Measurements from ENCODE around the gene NAT10. TPM values are rescaled to one million over a fixed set of nuclear protein-coding genes. Genes with fewer than 3 reads are reported as not detected.

Gene NAT10
- polyA plus RNA-seq, 1 experiment: 35.0 TPM

GRCh38 chr11:34072832-34073231 lies 32.6 kb upstream of the NAT10 start:
- no peaks in the 10 kb centered on the region for H3K27me3 ChIP-seq (ENCODE audit: control insufficient read depth, insufficient read depth, low read length)
- no peak for TF ChIP-seq CTCF (IDR thresholded peaks at IDR 0.05; ENCODE audit: insufficient read depth, low read depth, low read length)
- POLR2A ChIA-PET: no interaction called here
- no peak overlapping the region for H3K4me3 ChIP-seq (ENCODE audit: low read depth, low read length)
- CTCF ChIA-PET: no interaction called here
- peaks cover 4% of the 10 kb centered on the region for H3K36me3 ChIP-seq (ENCODE audit: control insufficient read depth, insufficient read depth, low read length)
- no peak for DNase-seq (ENCODE audit: low read depth)

GRCh38 chr11:34074391-34074790 lies 31.0 kb upstream of the NAT10 start:
- no peak for TF ChIP-seq CTCF (IDR thresholded peaks at IDR 0.05; ENCODE audit: insufficient read depth, low read depth, low read length)
- CTCF ChIA-PET: interaction anchor here (0.7 kb wide), 2 partner anchors 18 to 31 kb away, joined by 3 read pairs; partner anchors contain the start of gene NAT10
- no peak for DNase-seq (ENCODE audit: low read depth)
- peaks cover 7% of the 10 kb centered on the region for H3K36me3 ChIP-seq (ENCODE audit: control insufficient read depth, insufficient read depth, low read length)
- no peak overlapping the region for H3K4me3 ChIP-seq (ENCODE audit: low read depth, low read length)
- no peaks in the 10 kb centered on the region for H3K27me3 ChIP-seq (ENCODE audit: control insufficient read depth, insufficient read depth, low read length)
- POLR2A ChIA-PET: no interaction called here

GRCh38 chr11:34075178-34075820 lies 30.1 kb upstream of the NAT10 start:
- Histone ChIP-seq H3K36me3 (ENCODE audit: control insufficient read depth, insufficient read depth, low read length) (peaks cover 8% of the 10 kb centered on the region), H3K27me3 (ENCODE audit: control insufficient read depth, insufficient read depth, low read length) (no peaks in the 10 kb centered on the region), H3K4me3 (ENCODE audit: low read depth, low read length) (no peak overlapping the region)
- CTCF ChIA-PET: interaction anchor here (1.0 to 1.6 kb wide), 3 partner anchors 79 to 86 kb away, joined by 3 to 5 read pairs (median 3); no protein-coding TSS in a partner anchor
- POLR2A ChIA-PET: no interaction called here
- DNase-seq (ENCODE audit: low read depth): peak; percentile 42
- TF ChIP-seq CTCF (IDR thresholded peaks at IDR 0.05; ENCODE audit: insufficient read depth, low read depth, low read length): no peak

- CTCF ChIA-PET: no interaction called here
These were observed 24.8 kb upstream of the NAT10 start for GRCh38 chr11:34080609-34081008.

GRCh38 chr11:34084637-34085036 lies 20.8 kb upstream of the NAT10 start:
- CTCF ChIA-PET: interaction anchor here (0.6 to 1.4 kb wide), 2 partner anchors 11 to 14 kb away, joined by 3 to 4 read pairs; no protein-coding TSS in a partner anchor
- TF ChIP-seq CTCF (IDR thresholded peaks at IDR 0.05; ENCODE audit: insufficient read depth, low read depth, low read length): no peak

More at GRCh38 chr11:34080609-34081008, 24.8 kb upstream of the NAT10 start:
- H3K36me3 ChIP-seq (ENCODE audit: control insufficient read depth, insufficient read depth, low read length): peaks cover 15% of the 10 kb centered on the region
- no peak overlapping the region for H3K4me3 ChIP-seq (ENCODE audit: low read depth, low read length)
- TF ChIP-seq CTCF (IDR thresholded peaks at IDR 0.05; ENCODE audit: insufficient read depth, low read depth, low read length): no peak
- H3K27me3 ChIP-seq (ENCODE audit: control insufficient read depth, insufficient read depth, low read length): no peaks in the 10 kb centered on the region
- no peak for DNase-seq (ENCODE audit: low read depth)
- POLR2A ChIA-PET: no interaction called here

More at GRCh38 chr11:34084637-34085036, 20.8 kb upstream of the NAT10 start:
- Histone ChIP-seq H3K4me3 (ENCODE audit: low read depth, low read length) (no peak overlapping the region), H3K36me3 (ENCODE audit: control insufficient read depth, insufficient read depth, low read length) (peaks cover 14% of the 10 kb centered on the region), H3K27me3 (ENCODE audit: control insufficient read depth, insufficient read depth, low read length) (no peaks in the 10 kb centered on the region)
- no peak for DNase-seq (ENCODE audit: low read depth)
- POLR2A ChIA-PET: no interaction called here

Data from BJ (cell line).